A549 (cell line): Measurements from ENCODE around the gene APBB2. TPM values are rescaled to one million over a fixed set of nuclear protein-coding genes. Genes with fewer than 3 reads are reported as not detected.

Experiments used
- ATAC-seq, 2 experiments: fragments of 200-7000 bp in 1 of 2; fragments of >200 bp in 1 of 2; cut with Nextera tagmentation in 1 of 2; cut with Tn5 transposase in 1 of 2; 3 replicates each; pipeline versions ENCODE4 v1.8.0 to v1.9.1; 2018 to 2020; ENCODE audit warnings: mild to moderate bottlenecking in 1 of 2, moderate library complexity in 1 of 2
- CTCF ChIA-PET: fragments of 300-600 bp; sonication (Branson Sonifier 250); formaldehyde crosslinking; extraction: SDS; loops from one replicate; lab custom pipeline; 2021; ENCODE audit warnings: antibody characterized with exemption, inconsistent platforms; lab: Yijun Ruan, JAX
- POLR2A ChIA-PET: fragments of 350-600 bp; formaldehyde crosslinking; extraction: SDS; loops from one replicate; lab custom pipeline; 2021; ENCODE audit warnings: antibody characterized with exemption, inconsistent platforms; lab: Yijun Ruan, JAX
- DNase-seq, 2 experiments: peaks; one replicate each; pipeline versions ENCODE4 v3.0.0 to v3.0.0-alpha.2; 2011 to 2016; ENCODE audit warnings: low read depth in 1 of 2, low spot score in 1 of 2
- FAIRE-seq: peaks from 2 replicates; lab custom pipeline; 2011; peaks lifted over from hg19 to GRCh38; lab: Jason Lieb, UNC
- H3K27ac ChIP-seq, 2 experiments: fragments of >200 bp; sonication (Bioruptor Twin); formaldehyde crosslinking; 3 replicates each; pipeline ENCODE4 v1.5.1; 2016 to 2017
- H3K4me1 ChIP-seq: fragments of >200 bp; sonication (Bioruptor Twin); formaldehyde crosslinking; 3 replicates; pipeline ENCODE4 v1.6.1; 2016
- H3K4me2 ChIP-seq: fragments of >200 bp; sonication (Bioruptor Twin); formaldehyde crosslinking; 3 replicates; pipeline ENCODE4 v1.6.1; 2016
- H3K4me3 ChIP-seq: fragments of >200 bp; sonication (Bioruptor Twin); formaldehyde crosslinking; 3 replicates; pipeline ENCODE4 v1.5.1; 2016
- H3K9me3 ChIP-seq: fragments of >200 bp; sonication (Bioruptor Twin); formaldehyde crosslinking; 3 replicates; pipeline ENCODE4 v1.6.1; 2016
- BHLHE40 ChIP-seq: IDR thresholded peaks from 2 replicates; pipeline ENCODE4 v1.6.1; 2012; ENCODE audit warnings: low read depth, low read length, inconsistent platforms
- CEBPB ChIP-seq, 2 experiments: fragments of >200 bp in 1 of 2; sonication (Bioruptor Twin) in 1 of 2; formaldehyde crosslinking in 1 of 2; IDR thresholded peaks; 2 replicates each; pipeline ENCODE4 v1.6.1; 2012 to 2016
- CTCF ChIP-seq: fragments of >200 bp; sonication (Bioruptor Twin); formaldehyde crosslinking; IDR thresholded peaks from 3 replicates; pipeline ENCODE4 v1.5.1; 2016
- EHMT2 ChIP-seq: fragments of 200-600 bp; sonication (generic); IDR thresholded peaks from 2 replicates; pipeline ENCODE4 v1.6.1; 2016; ENCODE audit warnings: antibody characterized with exemption, low read depth, mild to moderate bottlenecking, moderate library complexity
- FOSB ChIP-seq: fragments of 250-450 bp; sonication (Bioruptor Pico); IDR thresholded peaks from 2 replicates; pipeline ENCODE4 v1.5.0; 2020; ENCODE audit warnings: mild to moderate bottlenecking, moderate library complexity
- FOSL2 ChIP-seq, 2 experiments: fragments of 450-650 bp in 1 of 2; fragments of >200 bp in 1 of 2; sonication (Bioruptor Twin) in 1 of 2; formaldehyde crosslinking; IDR thresholded peaks; 2 replicates each; pipeline versions ENCODE4 v1.5.0 to v1.6.1; 2016 to 2020; ENCODE audit warnings: mild to moderate bottlenecking in 1 of 2, moderate library complexity in 1 of 2
- HEYL ChIP-seq: fragments of 250-450 bp; sonication (Bioruptor Pico); IDR thresholded peaks from 2 replicates; pipeline ENCODE4 v1.8.0; 2021; ENCODE audit warnings: mild to moderate bottlenecking, moderate library complexity
- HOXA7 ChIP-seq: fragments of 250-450 bp; sonication (Bioruptor Pico); IDR thresholded peaks from 2 replicates; pipeline ENCODE4 v1.5.0; 2020; ENCODE audit warnings: mild to moderate bottlenecking, moderate library complexity
- JUNB ChIP-seq: fragments of >200 bp; sonication (Bioruptor Twin); formaldehyde crosslinking; IDR thresholded peaks from 2 replicates; pipeline ENCODE4 v1.6.1; 2016
- KDM1A ChIP-seq: fragments of 200-600 bp; sonication (generic); IDR thresholded peaks from 2 replicates; pipeline ENCODE4 v1.6.1; 2016; ENCODE audit warnings: low read depth, mild to moderate bottlenecking
- KDM5A ChIP-seq: fragments of 200-600 bp; sonication (generic); IDR thresholded peaks from 2 replicates; pipeline ENCODE4 v1.6.1; 2016; ENCODE audit warnings: antibody characterized with exemption, mild to moderate bottlenecking
- MAFK ChIP-seq: fragments of 450-650 bp; IDR thresholded peaks from 2 replicates; pipeline ENCODE4 v1.6.1; 2014; ENCODE audit not compliant: partially characterized antibody
- MYC ChIP-seq: IDR thresholded peaks from 2 replicates; pipeline ENCODE4 v1.6.1; 2012; ENCODE audit warnings: mild to moderate bottlenecking, inconsistent platforms, low read length, improper control_type of control experiment, borderline replicate concordance
- POLR2A ChIP-seq: IDR thresholded peaks from 2 replicates; pipeline ENCODE4 v1.6.1; 2012; ENCODE audit warnings: mild to moderate bottlenecking, low read length
- POLR2AphosphoS2 ChIP-seq: conservative IDR thresholded peaks from 2 replicates; pipeline ENCODE4 v1.6.1; 2012; ENCODE audit warnings: low read length, improper control_type of control experiment, inconsistent platforms
- RAD21 ChIP-seq, 2 experiments: fragments of >200 bp in 1 of 2; sonication (Bioruptor Twin) in 1 of 2; formaldehyde crosslinking in 1 of 2; IDR thresholded peaks in 1 of 2; conservative IDR thresholded peaks in 1 of 2; 2 replicates in 1 of 2; 3 replicates in 1 of 2; pipeline ENCODE4 v1.6.1; 2012 to 2018; ENCODE audit warnings: inconsistent platforms in 1 of 2
- RNF2 ChIP-seq: fragments of 200-600 bp; sonication (generic); IDR thresholded peaks from 2 replicates; pipeline ENCODE4 v1.6.1; 2016; ENCODE audit warnings: low read depth, mild to moderate bottlenecking, antibody characterized with exemption, moderate library complexity, borderline replicate concordance
- SMC3 ChIP-seq: fragments of >200 bp; sonication (Bioruptor Twin); formaldehyde crosslinking; IDR thresholded peaks from 3 replicates; pipeline ENCODE4 v1.6.1; 2018; ENCODE audit warnings: inconsistent platforms
- TFCP2L1 ChIP-seq: fragments of 250-450 bp; sonication (Bioruptor Pico); IDR thresholded peaks from 2 replicates; pipeline ENCODE4 v1.5.0; 2021; ENCODE audit warnings: mild to moderate bottlenecking
- TP53 ChIP-seq: fragments of 250-450 bp; sonication (Bioruptor Pico); IDR thresholded peaks from 2 replicates; pipeline ENCODE4 v1.5.0; 2021; ENCODE audit warnings: mild to moderate bottlenecking, moderate library complexity
- ZC3H11A ChIP-seq: fragments of 450-650 bp; IDR thresholded peaks from 2 replicates; pipeline ENCODE4 v1.6.1; 2014; ENCODE audit warnings: antibody characterized with exemption, mild to moderate bottlenecking
- ZFP36 ChIP-seq: fragments of 450-650 bp; IDR thresholded peaks from 2 replicates; pipeline ENCODE4 v1.6.1; 2014; ENCODE audit warnings: borderline replicate concordance; ENCODE audit not compliant: partially characterized antibody
- WGBS: methylation state at CpG from one replicate; pipeline ENCODE4 v1.1.6; 2017; ENCODE audit errors: missing lambda C conversion rate; 5-methylcytosine and 5-hydroxymethylcytosine counted together
- polyA plus RNA-seq, 4 experiments: library from polyadenylated mRNA; depleted of rRNA in 3 of 4; stranded (reverse); fragments of >200 nt; fragmentation: RNase III in 1 of 4; extraction: RNeasy Plus Mini Kit Qiagen cat#74134 plus additional on column Dnase treatment in 1 of 4; gene quantifications; 2 replicates in 3 of 4; 3 replicates in 1 of 4; pipeline ENCODE4 v1.2.3, GENCODE V29; 2011 to 2017
- TF ChIP-seq, protein P1 (sequence below): IDR thresholded peaks from 2 replicates; pipeline ENCODE4 v1.6.1; 2012
- TF ChIP-seq, protein P2 (sequence below): fragments of >200 bp; sonication (Bioruptor Twin); formaldehyde crosslinking; IDR thresholded peaks from 2 replicates; pipeline ENCODE4 v1.6.1; 2016

The APBB2 gene
- polyA plus RNA-seq, 2 of the 4 experiments (the other 2 are of a cell fraction): 8.3 to 31.9 TPM

DNA sequence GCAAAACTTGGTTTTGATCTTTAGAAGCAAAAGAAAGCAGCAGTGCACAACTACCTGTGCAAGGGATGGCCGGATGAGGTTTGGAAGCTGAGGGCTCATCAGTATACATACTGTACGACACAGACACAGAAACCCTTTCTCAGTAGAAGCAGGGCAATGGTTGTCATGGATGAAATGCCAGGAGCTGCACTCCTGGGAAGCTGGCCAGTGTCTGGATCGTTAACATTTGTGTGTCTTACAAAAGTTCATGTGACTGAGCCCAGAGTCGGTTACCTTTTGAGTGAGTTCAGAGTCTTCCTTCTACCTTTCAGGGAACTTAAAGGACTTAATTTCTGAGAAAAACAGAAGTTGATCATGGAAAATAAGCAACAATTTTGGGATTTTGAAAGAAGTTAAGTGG is 230.3 kb downstream of the APBB2 start:
- Histone ChIP-seq H3K4me2 (no peak overlapping the region), H3K4me1 (peaks cover 3% of the 10 kb centered on the region), H3K4me3 (no peak overlapping the region), H3K9me3 (no peaks in the 10 kb centered on the region), H3K27ac (no peak overlapping the region)
- TF ChIP-seq KDM1A: no peak
- 80% methylated on average over 4 of the region's 4 CpGs for WGBS
- no peak for DNase-seq
- ChIA-PET CTCF (interaction anchor here (0.6 kb wide), 1 partner anchor 9 kb away, joined by 3 read pairs; no protein-coding TSS in a partner anchor), POLR2A (no interaction called here)
- ATAC-seq: no peak
- FAIRE-seq: no peak

- H3K4me2 ChIP-seq: no peak overlapping the region
- no peak for DNase-seq
- no peak overlapping the region for H3K4me3 ChIP-seq
- no peaks in the 10 kb centered on the region for H3K9me3 ChIP-seq
- FAIRE-seq: no peak
- ChIA-PET CTCF (interaction anchor here (0.8 to 5.9 kb wide), 11 partner anchors 9 to 235 kb away, joined by 3 to 54 read pairs (median 4); partner anchors contain the start of gene APBB2), POLR2A (no interaction called here)
- 9% methylated on average over 1 of the region's 1 CpG for WGBS
- peaks cover 4% of the 10 kb centered on the region; the same call in 2 of the 3 replicates for H3K4me1 ChIP-seq
- ATAC-seq: peak in 1 of 2 experiments; percentile 44; a peak in 1 of 6 replicates
- no peak overlapping the region for H3K27ac ChIP-seq
- TF ChIP-seq SMC3 (peak; percentile 58), HEYL (CRISPR knock-in tag) (no peak), ZFP36 (no peak), RAD21 (conservative IDR thresholded peaks at IDR 0.05 in 1 of 2, IDR thresholded peaks at IDR 0.05 in 1 of 2) (peak; percentile 56 to 58; a peak in 4 of 5 replicates), POLR2AphosphoS2 (no peak), CTCF (peak; percentile 38), CEBPB (IDR thresholded peaks at IDR 0.05) (no peak)
- TF ChIP-seq, protein P1, sequence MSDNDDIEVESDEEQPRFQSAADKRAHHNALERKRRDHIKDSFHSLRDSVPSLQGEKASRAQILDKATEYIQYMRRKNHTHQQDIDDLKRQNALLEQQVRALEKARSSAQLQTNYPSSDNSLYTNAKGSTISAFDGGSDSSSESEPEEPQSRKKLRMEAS: no peak
Observed at GRCh38 chr4:40980318-40980883, 233.9 kb downstream of the APBB2 start.

DNA sequence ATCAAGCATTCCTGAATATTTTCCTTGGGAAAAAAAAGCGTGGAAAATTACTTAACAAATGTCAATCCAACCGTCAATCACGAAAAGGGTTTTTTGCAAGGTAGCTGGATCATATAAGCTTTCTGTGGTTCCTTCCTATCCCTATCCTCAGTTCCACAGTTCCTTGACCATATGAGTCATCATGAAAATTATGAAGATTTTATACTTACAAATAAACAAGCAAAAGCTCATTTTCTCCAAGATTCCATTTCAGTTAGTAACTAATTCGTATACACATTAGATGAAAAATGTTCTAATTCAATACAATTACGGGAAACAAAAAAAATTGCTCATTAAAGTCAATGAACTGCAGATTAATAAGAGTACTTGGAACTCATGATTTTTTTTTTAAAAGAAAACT is 235.8 kb downstream of the APBB2 start:
- Histone ChIP-seq H3K4me2 (no peak overlapping the region), H3K4me3 (no peak overlapping the region), H3K9me3 (no peaks in the 10 kb centered on the region), H3K27ac (no peak overlapping the region), H3K4me1 (peaks cover 4% of the 10 kb centered on the region; the same call in 2 of the 3 replicates)
- ATAC-seq (no peak), DNase-seq (no peak), FAIRE-seq (no peak)
- ChIA-PET CTCF (interaction anchor here (0.9 to 5.9 kb wide), 4 partner anchors 11 to 237 kb away, joined by 3 to 54 read pairs (median 27); partner anchors contain the start of gene APBB2), POLR2A (no interaction called here)
- TF ChIP-seq CTCF (no peak), MYC (no peak), RNF2 (no peak), POLR2A (no peak), MAFK (no peak), JUNB (no peak), FOSL2 (IDR thresholded peaks at IDR 0.05) (no peak), FOSL2 (CRISPR knock-in tag; IDR thresholded peaks at IDR 0.05) (no peak), KDM5A (no peak), EHMT2 (no peak), TP53 (CRISPR knock-in tag) (no peak), FOSB (no peak), SMC3 (no peak), TFCP2L1 (CRISPR knock-in tag) (no peak), HOXA7 (CRISPR knock-in tag) (no peak), ZC3H11A (no peak), BHLHE40 (no peak), HEYL (CRISPR knock-in tag) (no peak)
- TF ChIP-seq, protein P2, sequence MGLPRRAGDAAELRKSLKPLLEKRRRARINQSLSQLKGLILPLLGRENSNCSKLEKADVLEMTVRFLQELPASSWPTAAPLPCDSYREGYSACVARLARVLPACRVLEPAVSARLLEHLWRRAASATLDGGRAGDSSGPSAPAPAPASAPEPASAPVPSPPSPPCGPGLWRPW: no peak
- TF ChIP-seq, protein P1: no peak
- 94% methylated on average over 5 of the region's 5 CpGs for WGBS
